Fibroblast of upper back skin (primary cell): ENCODE measurements around the gene DEDD.
A peak's percentile ranks its signal among the peaks of the same experiment; 100 is the strongest.
"Not testable (repeated sequence)": the region's sequence is repeated elsewhere in the genome, so short reads cannot be mapped to it uniquely, and the experiment has no call there.

ENCODE experiments used
- DNase-seq: peaks from one replicate; pipeline ENCODE4 v3.0.0-alpha.2; 2013

The DEDD gene

DNA sequence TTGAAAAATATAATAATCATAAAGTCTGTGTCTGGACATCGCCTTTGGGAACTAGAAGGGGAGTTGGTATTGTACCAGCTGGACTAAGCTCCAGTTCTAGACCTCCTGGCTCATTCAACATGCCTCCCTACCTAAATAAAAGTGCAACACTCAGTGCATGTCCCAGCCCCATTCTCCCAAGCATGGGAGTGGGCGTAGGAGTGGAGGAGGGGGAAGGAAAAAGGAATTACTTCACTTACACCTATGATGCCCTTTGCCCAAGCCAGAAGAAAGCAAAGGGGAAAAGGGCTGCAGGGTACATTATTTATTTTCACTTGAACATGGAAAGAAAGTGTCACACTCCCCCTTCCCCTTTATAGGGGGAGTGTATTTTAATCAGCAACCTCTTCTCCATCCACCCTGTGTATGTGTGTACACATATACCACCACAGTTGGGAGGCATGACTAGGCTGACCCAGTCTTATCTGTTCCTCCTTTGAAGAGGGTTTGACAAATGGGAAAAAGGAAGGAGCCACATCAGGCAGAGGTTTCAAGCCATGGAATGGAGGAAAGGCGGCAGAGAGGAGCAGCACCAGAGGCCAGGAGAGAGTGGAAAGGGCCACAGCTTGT is 11.3 kb downstream of the DEDD start:
- DNase-seq, result no peak

DNA sequence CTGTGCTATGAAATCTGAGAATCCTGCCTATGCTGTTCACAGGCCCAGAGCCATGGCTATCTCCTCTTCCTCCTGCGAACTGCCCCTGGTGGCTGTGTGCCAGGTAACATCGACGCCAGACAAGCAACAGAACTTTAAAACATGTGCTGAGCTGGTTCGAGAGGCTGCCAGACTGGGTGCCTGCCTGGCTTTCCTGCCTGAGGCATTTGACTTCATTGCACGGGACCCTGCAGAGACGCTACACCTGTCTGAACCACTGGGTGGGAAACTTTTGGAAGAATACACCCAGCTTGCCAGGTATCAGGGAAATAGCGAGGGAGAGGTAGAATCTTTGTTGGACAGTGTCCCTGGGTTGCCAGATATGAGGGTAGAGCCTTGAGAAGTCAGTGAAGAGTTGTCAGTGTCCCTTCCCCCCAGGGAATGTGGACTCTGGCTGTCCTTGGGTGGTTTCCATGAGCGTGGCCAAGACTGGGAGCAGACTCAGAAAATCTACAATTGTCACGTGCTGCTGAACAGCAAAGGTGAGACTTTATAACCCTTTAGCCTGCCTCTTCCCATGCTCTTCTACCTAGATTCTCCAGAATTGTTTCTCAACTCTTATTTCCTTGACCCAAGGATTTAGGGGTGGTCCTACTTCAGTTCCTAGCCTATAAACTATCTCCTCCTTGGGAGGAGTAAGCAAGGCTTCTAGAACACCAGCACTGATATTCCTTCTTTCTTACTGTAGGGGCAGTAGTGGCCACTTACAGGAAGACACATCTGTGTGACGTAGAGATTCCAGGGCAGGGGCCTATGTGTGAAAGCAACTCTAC is 13.2 kb downstream of the DEDD start:
- DNase-seq, result peak; percentile 73

DNA sequence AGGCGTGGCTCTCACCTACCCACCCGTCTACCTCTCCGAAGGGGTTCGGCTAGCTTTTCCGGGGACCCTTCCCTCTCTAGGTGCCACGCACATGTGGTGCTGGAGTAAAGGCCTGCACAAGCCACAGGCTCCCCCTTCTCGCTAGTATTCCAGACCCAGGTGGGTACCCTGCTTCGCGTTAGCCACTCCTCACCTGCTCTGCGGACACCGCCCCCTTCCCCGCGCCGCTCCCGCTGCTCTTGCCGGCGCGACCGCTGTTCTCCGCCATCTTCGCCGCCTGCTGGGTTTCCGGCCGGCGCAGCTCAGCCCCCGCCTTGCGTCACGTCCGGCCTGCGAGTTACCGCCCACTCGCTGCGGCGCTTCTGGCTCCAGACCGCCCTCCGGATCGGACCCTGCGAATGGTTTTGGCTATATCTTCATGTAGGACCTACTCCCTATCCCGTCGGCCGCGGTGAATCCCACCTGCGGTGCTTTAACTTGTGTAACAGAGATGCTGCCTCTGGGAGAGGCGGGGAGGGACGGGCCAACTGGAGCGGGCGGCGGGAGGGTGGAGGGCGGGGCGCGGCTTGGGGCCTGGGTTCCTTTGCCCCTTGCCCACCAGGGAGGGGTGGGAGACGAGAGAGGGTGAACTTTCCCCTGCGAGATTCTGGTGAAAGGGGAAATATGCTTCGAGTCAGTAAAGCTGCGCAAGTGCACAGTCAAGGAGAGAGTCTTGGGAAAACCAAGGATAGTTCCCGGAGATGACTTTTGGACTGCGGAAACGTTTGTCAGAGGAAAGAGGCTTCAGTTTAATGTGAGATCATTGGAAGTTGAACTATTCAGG is 14.5 kb downstream of the DEDD start, which contains the start of the genes NIT1 and PFDN2:
NIT1 (plus strand) TSS at position 347 of the 823 bp plus-strand sequence; CDS start at position 419, 72 bp downstream.
PFDN2 (minus strand) TSS at position 279 of the 823 bp plus-strand sequence; CDS start at position 268, 11 bp downstream.
- DNase-seq, result peak; percentile 79

DNA sequence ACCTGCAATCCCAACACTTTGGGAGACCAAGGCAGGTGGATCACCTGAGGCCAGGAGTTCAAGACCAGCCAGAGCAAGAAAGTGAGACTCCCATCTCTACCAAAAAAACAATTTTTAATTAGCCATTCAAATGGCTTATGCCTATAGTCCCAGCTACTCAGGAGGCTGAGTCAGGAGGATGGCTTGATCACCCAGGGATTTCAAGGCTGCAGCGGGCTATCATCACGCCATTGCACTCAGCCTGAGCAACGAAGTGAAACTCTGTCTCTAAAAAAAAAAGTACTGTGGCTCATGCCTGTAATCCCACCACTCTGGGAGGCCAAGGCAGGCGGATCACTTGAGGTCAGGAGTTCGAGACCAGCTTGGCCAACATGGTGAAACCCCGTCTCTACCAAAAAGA is 16.5 kb downstream of the DEDD start:
- DNase-seq, result not testable (repeated sequence)

DNA sequence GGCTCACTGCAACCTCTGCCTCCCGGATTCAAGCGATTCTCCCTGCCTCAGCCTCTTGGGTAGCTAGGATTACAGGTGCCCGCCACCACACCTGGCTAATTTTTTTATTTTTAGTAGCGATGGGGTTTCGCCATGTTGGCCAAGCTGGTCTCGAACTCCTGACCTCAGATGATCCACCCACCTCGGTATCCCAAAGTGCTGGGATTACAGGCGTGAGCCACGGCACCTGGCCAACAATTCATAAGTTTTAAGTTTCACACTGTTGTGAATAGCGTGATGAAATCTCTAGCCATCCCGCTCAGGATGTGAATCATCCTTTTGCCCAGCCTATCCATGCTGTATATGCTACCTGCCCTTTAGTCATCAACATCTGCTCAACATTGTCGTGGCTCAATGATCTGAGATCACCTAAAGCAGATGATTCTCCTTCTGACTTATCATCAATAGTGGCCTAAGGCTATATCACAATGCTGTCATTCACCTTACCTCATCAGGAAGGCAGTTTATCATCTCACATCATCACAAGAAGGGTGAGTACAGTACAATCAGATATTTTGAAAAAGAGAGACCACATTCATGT is 17.2 kb downstream of the DEDD start:
- peak; percentile 90 for DNase-seq

DNA sequence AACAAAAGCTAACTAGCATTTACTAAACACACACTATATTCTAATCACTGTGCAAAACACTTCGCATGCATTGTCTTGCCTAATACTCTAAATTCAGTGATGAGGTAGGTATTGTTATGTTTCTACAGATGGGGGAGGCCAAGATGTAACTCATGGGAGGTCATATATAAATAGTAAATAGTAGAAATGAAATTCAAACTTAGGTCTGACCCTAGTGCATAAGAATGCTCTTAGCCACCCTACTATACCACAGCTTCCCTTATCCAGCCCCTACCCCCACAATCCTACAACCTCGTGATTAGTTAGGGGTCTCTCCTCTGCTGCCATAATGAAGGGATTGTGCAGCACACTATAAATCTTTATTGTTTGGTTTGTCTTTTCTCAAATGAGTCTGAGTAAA is 17.9 kb downstream of the DEDD start:
- DNase-seq, result no peak

DNA sequence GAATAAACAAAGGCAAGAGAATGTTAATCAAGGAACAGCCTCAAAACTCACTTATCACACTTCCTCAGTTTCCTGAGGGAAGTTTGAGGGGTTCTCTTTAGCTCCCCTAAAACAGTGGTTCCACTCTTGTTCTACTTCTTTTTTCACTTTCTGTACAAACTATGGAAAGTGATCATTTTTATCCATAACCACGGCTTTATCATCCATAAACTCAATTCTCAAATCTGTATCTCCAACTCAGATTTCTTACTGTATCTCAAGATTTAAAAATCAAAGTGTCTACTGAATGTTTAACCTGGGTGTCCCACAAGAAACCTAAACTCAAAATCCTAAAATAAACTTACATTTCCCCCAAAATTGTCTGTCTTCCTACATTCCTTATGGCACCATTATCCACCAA is 18.6 kb downstream of the DEDD start:
- no peak for DNase-seq

DNA sequence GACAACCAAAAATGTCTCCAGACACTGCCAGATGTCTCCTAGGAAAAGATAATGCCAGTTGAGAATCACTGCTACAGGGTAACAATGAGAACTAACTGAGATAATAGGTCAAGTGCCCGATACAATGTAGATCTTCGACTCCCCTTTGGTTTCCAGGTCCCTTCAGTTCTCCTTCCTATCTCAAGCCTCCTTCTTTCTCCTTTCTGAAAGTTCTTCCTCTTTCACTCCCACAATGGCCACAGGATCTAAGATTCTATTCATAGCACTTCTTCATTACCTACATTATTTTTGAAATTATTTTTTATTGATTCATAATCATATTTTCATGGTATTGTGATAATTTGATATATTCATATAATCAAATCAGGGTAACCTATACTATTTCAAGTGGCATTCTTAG is 20.9 kb downstream of the DEDD start:
- no peak for DNase-seq

DNA sequence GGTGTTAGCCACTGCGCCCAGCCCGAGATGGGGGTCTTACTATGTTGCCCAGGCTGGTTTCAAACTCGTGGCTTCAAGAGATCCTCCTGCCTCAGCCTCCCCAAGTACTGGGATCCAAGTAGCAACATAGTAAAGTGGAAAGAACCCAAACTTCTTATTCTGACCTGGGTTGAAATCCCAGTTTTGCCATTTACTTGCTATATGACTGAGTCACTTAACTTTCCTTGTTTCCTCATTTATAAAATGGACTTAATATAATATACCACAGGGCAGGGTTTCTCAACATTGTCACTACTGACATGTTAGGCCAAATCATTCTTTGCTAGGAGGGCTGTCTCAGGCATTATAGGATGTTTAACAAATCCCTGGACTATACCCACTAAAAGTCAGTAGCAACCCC is 21.4 kb downstream of the DEDD start:
- DNase-seq, result no peak

DNA sequence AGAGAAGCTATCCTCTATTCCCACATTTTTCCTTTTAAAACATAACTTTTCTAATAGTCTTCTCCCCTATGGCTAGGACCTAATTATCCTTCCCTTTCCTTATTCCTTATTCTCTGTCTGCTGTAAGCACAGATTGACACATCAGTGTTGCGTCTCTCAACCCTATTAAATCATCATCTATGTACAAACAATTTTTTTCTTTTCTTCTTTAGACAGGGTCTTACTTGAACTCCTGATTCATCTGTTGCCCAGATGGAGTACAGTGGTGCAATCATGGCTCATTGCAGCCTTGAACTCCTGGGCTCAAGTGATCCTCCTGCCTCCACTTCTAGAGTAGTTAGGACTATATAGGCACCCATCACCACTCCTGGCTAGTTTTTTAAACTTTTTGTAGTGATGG is 26.0 kb downstream of the DEDD start:
- no peak for DNase-seq

DNA sequence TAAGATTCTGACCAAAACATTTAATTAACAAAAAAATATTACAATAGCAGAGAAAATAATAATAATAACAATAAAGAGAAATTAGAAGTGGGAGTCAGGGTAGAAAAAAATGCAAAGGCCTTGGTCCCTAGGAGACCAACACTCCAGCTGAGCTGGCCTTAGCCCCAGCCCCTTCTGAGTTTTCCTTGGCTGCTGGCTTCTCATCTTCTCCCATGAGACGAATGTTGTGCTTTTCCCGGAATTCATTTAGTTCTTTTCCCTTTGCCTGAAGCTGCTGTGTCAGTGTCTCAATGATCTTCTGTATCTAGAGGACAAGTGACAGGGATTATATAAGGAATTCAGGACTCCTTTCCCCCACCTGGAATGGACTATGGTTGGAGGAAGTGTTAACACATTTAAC is 31.9 kb downstream of the DEDD start:
- no peak for DNase-seq

DNA sequence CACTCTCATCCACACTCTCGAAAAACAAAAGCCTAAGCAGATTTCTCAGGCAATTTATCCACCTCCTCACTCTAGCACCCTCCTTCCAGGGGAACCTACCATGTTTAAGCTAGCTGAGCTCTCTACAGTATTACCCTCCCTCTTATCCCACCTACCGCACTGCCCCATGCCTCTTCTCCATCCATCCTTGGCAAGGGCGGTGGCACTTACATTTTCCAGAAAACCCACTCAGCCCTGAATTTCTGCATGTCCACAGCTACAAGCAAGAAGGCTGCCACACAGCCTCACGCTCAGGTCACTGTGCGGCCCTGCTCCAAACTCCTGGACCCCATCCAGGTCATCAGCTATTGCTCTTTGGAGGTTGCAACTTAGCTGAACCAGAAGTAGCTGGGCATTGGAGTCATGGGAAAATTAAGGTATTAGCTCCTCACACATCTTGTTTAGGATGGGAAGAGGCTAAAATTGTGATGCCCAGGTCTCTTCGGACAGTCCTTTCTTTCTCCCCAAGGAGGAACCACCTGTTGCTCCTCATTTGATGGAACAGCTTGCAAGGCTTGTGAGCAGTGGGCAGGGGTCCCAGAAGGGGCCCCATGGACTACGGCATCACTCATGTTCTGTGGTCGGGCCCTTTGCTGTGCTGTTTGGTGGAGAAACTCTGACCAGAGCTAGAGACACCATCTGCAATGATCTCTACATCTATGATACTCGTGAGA is 33.2 kb downstream of the DEDD start:
- no peak for DNase-seq

DNA sequence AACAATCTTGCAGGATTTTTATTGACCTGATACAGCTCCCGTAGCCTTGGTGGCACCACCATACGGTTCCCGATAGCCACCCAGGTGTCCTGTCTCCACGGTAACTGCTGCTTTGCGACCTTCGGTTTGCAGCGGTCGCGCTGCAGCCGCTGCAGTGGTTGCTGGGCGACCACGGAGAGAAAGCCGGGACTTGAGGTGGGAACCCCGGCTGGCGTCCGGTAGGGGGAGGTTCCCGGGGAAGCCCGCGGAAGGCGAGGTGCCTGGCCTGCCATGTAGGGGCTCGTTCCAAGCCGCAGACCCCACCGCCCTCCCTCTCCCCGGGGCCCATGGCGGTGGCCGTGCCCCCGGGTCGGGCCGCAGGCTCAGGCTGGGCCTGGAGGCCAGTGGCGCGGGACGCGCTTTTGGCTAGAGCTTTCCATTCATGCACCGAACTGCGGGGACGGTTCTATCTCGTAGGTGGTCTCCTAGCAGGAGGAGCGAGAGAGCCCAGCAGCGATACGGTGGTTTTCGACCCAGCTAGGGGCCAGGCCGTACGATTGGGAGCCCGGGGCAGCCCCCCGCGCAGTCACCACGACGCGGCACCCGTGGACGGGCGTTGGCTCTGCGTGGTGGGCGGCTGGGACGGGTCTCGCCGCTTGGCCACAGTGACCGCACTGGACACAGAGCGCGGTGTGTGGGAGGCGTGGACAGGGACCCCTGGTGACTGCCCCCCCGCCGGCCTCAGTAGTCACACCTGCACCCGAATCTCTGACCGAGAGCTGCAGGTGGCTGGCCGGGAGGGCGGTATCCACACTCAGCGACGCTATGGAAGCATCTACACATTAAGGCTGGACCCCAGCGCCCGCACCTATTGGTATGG is 34.0 kb downstream of the DEDD start, which contains the start of gene KLHDC9:
KLHDC9 (plus strand) TSS at position 152 of the 859 bp plus-strand sequence; CDS start at position 327, 175 bp downstream.
- peak; percentile 28 for DNase-seq

DNA sequence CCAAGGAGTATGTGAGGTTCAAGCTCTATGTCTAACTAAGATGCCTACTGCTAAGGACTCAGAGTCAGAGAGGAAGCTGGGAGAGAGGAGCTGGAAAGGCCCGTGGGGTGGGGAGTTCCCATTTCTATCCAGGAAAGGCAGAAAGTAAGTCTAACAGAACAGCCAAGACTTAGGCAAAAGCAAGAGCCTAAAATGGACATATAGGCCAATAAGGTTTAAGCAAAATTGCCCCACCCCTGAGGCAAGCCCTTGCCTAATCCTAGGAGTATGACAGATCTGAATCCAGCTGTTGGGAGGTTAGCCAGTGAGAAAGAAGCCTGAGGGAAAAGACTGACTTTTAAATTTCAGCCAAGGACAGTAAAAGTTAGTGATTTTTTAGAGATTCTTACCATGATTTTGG is 35.9 kb downstream of the DEDD start:
- peak; percentile 35 for DNase-seq

DNA sequence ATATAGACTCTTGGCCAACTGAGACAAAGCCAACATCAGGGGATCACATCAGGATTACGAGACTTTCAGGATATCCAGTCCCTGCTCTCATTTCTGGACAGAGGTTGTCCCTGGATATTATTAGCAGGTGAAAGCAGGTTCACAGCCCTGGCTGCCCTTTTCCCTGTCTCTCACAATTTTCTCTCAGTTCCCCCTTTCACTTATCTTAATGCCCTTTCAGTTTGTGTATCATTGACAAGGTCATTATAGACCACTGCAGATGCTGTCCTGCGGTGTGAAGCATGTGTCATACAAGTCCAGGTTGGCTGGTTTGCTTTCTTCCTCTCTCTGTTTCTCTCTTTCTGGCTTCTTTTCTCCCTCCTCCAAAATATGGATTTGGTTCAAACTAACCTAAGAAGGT is 36.5 kb downstream of the DEDD start:
- DNase-seq, result no peak

DNA sequence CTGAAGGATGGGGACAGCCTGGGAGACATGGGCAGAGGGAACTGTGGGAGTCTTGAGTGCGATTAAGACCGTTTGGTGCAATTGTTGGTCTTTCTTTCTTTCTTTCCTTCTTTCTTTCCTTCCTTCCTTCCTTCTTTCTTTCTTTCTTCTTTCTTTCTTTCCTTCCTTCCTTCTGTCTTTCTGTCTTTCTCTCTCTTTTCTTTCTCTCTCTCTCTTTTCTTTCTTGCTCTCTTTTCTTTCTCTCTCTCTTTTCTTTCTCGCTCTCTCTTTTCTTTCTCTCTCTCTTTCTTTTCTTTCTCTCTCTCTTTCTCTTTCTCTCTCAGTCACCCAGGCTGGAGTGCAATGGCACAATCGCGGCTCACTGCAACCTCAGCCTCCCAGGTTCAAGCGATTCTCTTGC is 37.2 kb downstream of the DEDD start:
- no peak for DNase-seq

DNA sequence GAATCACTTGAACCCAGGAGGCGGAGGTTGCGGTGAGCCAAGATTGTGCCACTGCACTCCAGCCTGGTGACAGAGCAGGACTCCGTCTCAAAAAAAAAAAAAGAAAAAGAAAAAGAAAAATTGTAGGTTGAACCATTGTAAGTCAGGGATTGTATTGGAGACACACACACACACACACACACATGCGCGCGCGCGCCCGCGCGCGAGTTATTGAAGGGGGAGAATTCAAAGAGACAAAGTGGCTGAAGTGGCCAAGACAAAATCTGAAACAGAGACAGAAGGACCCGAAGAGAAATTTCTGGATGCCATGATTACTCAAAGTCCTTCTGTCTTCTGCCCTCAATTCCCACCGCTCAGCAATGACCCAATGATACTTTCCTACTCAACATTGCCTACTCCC is 38.0 kb downstream of the DEDD start:
- no peak for DNase-seq

DNA sequence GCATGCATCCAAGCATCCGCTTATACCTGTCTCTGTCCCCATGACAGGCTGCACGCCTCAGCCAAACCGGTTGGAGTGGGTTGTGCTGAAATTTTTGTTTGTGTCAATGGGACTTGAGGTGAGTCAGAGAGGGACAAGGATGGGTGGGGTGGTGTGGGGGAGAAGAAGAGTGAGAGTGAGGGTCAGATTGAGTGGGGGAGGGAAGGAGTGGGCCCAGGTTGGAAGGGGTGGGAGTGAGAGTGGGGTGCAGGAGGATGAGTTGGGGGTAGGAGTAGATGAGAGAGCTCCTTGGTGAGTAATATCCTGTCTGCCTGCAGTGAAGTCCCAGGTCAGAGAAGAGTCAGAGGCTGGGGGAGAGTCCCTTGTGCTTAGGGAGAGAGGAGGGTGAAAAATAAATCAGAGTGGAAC is 39.8 kb downstream of the DEDD start:
- peak; percentile 42 for DNase-seq

DNA sequence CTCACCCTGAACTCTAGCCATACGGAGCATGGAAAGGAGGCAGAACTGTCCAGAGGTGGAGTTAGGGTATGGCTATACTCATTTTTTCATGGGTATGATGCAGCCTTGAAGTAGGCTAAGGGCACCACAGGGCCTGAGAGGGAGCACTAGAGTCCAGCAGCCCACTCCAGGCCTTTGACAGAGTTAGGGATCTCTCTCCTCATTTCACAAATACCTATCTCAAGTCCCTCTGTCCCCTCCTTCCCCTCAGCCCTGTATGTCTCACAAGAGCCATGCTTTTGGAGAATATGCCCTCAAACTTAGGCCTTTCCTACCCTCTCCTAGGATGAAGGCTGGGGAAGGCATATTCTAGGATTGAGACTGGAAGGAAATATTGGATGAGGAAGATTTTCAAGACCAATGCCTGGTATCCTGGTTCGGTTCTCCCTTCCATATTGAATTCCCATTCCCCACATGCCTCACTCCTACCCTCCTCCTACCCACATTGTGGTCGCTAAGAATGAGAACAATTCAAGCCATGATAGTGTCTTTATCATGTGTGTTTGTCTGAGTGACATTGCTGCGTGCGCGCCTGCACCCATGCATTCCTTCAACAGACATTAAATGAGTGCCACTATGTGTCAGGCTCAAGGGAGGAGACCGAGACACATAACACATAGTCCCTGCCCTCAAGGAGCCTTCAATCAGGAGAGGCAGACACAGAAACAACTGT is 40.5 kb downstream of the DEDD start:
- DNase-seq, result peak; percentile 44

DNA sequence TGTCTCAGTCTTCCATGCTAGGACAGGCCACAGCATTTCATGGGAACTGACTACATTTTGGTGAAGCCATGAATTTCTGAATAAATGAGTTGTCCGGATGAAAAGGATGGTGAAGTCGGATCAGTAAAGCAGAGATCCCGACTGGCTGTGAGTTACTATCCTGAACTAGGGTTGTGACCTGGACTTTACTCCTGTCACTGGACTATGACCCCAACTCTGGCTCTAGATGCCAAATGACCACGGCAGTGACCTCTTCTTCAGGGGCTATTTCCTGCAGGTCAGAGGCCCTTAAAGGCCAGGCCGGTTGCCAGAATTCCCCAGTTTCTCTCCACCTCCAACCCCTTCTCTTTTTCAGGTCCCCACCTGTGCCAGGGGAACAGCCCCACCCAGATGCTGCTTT is 41.4 kb downstream of the DEDD start:
- no peak for DNase-seq

DNA sequence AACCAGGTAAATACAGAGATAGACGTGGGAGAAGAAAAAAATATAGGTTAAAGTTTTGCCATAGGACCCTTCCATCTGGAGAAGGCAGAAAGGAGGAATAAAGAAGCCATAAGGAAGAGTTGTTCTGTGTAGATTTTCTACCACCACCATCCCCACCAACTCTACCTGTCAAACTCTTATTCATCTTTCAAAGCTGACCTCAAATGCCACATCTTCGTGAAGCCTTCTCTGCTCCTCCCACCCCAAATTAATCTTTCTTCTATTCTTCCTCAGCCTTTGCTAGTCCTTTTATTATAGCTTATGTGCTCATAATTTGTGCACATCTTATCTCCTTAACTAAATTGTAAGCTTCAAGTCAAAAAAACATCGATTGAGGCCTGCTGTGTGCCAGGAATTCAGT is 41.9 kb downstream of the DEDD start:
- DNase-seq, result no peak
